RKO (cell line): ENCODE measurements around the gene FSHB.
"Not testable (repeated sequence)": the region's sequence is repeated elsewhere in the genome, so short reads cannot be mapped to it uniquely, and the experiment has no call there.

ENCODE experiments used
- DNase-seq: peaks from one replicate; pipeline ENCODE4 v3.0.0-alpha.2; 2016; ENCODE audit warnings: low spot score

The FSHB gene

DNA sequence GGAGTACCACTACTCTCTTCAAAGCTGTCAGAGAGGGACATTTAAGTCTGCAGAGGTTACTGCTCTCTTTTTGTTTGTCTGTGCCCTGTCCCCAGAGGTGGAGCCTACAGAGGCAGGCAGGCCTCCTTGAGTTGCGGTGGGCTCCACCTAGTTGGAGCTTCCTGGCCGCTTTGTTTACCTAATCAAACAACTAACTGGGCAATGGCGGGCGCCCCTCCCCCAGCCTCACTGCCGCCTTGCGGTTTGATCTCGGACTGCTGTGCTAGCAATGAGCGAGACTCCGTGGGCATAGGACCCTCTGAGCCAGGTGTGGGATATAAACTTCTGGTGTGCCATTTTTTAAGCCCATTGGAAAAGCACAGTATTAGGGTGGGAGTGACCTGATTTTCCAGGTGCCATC lies 37.8 kb downstream of the FSHB start:
- not testable (repeated sequence) for DNase-seq

DNA sequence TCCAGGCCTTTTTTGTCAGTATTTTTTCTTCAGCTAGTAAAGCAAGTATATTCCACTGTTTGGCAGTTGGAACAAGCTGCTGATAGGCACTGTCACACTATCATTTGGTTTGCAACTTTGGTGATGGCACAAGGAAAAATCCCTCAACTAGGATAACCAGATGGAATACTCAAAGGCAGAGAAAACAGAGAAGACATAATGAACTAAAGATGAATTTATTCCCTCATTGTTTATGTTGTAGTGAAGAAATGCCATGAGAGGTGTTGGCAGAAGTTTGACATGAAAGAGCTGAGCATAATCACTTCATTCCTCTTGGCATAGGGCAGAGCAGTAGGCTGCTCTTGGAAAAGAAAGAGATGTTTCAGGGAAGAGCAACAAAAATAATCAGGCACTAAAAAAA lies 39.9 kb downstream of the FSHB start:
- DNase-seq = no peak

DNA sequence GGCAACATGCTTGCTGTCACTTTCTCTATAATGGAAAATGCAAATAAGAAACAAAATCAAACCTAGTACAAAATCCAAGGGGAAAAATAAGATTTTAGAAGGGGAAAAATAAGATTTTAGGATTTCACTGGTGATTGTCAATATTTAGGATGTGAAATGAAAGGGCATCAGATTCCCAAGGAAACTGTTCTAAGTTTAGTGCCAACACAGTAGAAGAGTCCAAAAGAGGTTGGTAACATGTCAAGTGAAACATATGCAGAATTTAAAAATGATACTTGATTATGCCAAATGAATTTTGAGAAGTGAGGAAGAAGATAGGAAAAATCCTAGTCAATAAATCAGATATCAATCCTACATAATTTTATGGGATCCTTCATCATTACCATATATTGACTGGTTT lies 46.4 kb downstream of the FSHB start:
- DNase-seq = no peak

GRCh38 chr11:30279796-30280195 lies 49.0 kb downstream of the FSHB start:
- no peak for DNase-seq

GRCh38 chr11:30281476-30282288 lies 50.9 kb downstream of the FSHB start:
- DNase-seq = no peak

DNA sequence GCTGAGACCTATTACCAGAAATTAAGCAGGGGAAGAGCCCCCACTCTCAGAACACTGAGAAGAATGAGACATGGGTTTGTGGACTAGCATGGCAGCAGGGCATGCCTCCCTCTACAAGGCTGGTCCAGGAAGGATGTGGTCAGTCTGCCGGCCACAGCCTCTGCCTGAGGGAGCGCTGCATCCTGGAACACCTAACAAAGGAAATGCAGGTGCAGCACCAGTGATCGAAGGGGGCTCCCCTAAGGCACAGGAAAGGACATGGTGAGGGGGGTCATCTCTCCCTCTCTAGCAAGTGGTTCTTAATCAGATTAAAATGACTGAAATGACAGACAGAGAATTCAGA lies 51.4 kb downstream of the FSHB start:
- no peak for DNase-seq
